ENCODE data around the gene ZBED2. TPM values are rescaled to one million over a fixed set of nuclear protein-coding genes. Genes with fewer than 3 reads are reported as not detected.

Gene ZBED2
- polyA plus RNA-seq, 1 of the 3 experiments (the other 2 are of a cell fraction), result 0.76 TPM

- 92% methylated on average over 2 of the region's 2 CpGs for WGBS (ENCODE audit: low lambda C conversion rate)
- H3K79me2 ChIP-seq (ENCODE audit: insufficient read depth), result no peaks in the 10 kb centered on the region
- H3K9me3 ChIP-seq, result no peaks in the 10 kb centered on the region
- no peak overlapping the region for H2AFZ ChIP-seq (ENCODE audit: low read depth)
- no peaks in the 10 kb centered on the region for H3K27me3 ChIP-seq (ENCODE audit: insufficient read depth)
- H3K36me3 ChIP-seq (replicated peaks in 1 of 2; ENCODE audit: control insufficient read depth in 1 of 2, insufficient read depth in 2 of 2, low read length in 1 of 2), result no peaks in the 10 kb centered on the region
- no peaks in the 10 kb centered on the region for H3F3A ChIP-seq (replicated peaks; ENCODE audit: insufficient read depth)
- H3K27ac ChIP-seq (ENCODE audit: low read depth in 2 of 2, low read length in 1 of 2), result no peak overlapping the region
- CTCF ChIA-PET, result no interaction called here
- H3K4me1 ChIP-seq (ENCODE audit: control insufficient read depth in 1 of 2, insufficient read depth in 2 of 2, low read depth in 1 of 2, low read length in 1 of 2), result no peaks in the 10 kb centered on the region
- DNase-seq, result no peak
- no peak overlapping the region for H3K9ac ChIP-seq
- TF ChIP-seq TAF1 (IDR thresholded peaks at IDR 0.05; ENCODE audit: borderline replicate concordance, low read depth, low read length), result no peak
- no peak for TF ChIP-seq YY1 (IDR thresholded peaks at IDR 0.05; ENCODE audit: low read depth)
- no peak for TF ChIP-seq CTCF (IDR thresholded peaks at IDR 0.05)
- TF ChIP-seq MEF2A (IDR thresholded peaks at IDR 0.05; ENCODE audit: borderline replicate concordance, low read depth), result no peak
- no peak for TF ChIP-seq JUND (IDR thresholded peaks at IDR 0.05)
- H3K9me2 ChIP-seq, result no peaks in the 10 kb centered on the region
- POLR2A ChIA-PET, result no interaction called here
- no peak overlapping the region for H3K4me2 ChIP-seq
- H3K4me3 ChIP-seq (ENCODE audit: low read depth in 2 of 2, low read length in 1 of 2), result no peak overlapping the region
- no peaks in the 10 kb centered on the region for H4K20me1 ChIP-seq (ENCODE audit: insufficient read depth)
These were observed 13.2 kb upstream of the ZBED2 start for GRCh38 chr3:111608383-111608782.

DNA sequence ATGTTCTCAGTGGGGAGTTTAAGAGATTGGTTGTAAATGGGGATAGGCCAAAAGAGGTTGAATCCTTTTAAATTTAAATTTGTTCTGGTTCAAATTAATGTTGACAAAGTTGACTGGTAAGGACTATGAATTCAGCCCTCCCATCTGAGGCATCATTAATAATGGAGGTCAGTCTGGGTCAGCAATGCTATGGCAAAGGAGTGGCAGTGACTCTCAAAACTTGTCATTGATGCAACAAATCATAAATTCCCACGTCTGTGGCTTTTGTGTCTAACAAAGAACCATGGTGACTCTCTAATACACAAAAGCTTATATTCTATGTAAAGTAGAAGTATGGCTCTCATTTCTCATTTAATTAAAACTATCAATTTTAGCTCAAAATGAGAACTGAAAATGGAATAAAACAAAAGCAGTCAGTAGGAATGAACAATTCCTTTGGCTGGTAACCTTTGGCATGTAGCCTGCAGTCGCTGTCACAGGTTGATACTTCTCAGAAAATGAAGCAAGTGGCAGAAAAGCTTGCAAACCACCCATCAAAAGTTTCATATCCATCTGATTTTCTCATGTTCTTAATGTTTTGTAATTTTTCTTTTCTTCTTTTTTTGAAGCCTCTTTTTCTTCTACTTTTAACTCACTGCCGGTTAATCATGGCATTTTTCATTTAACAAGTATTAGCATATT, 12.2 kb upstream of the ZBED2 start:
- ChIA-PET POLR2A (no interaction called here), CTCF (interaction anchor here (0.5 kb wide), 1 partner anchor 288 kb away, joined by 3 read pairs; no protein-coding TSS in a partner anchor)
- no peaks in the 10 kb centered on the region for H3K79me2 ChIP-seq (ENCODE audit: insufficient read depth)
- H3K4me3 ChIP-seq (ENCODE audit: low read depth in 2 of 2, low read length in 1 of 2), result no peak overlapping the region
- WGBS (ENCODE audit: low lambda C conversion rate), result 80% methylated on average over 3 of the region's 3 CpGs
- TF ChIP-seq MEF2A (IDR thresholded peaks at IDR 0.05; ENCODE audit: borderline replicate concordance, low read depth), result no peak
- no peak for TF ChIP-seq FOXM1 (IDR thresholded peaks at IDR 0.05; ENCODE audit: low read depth)
- TF ChIP-seq USF2 (IDR thresholded peaks at IDR 0.05; ENCODE audit: borderline replicate concordance, low read depth, low read length), result no peak
- TF ChIP-seq FOXJ3 (CRISPR knock-in tag; IDR thresholded peaks at IDR 0.05), result no peak
- TF ChIP-seq SMC3 (IDR thresholded peaks at IDR 0.05; ENCODE audit: low read depth, low read length), result no peak
- no peak for TF ChIP-seq RXRA (IDR thresholded peaks at IDR 0.05; ENCODE audit: borderline replicate concordance, low read depth)
- no peak for TF ChIP-seq MXI1 (IDR thresholded peaks at IDR 0.05; ENCODE audit: low read depth, low read length)
- TF ChIP-seq, protein P1, sequence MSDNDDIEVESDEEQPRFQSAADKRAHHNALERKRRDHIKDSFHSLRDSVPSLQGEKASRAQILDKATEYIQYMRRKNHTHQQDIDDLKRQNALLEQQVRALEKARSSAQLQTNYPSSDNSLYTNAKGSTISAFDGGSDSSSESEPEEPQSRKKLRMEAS (IDR thresholded peaks at IDR 0.05; ENCODE audit: low read depth), result no peak
- no peak for TF ChIP-seq GABPA (IDR thresholded peaks at IDR 0.05; ENCODE audit: low read depth)
- no peak for TF ChIP-seq EZH2phosphoT487 (IDR thresholded peaks at IDR 0.05; ENCODE audit: borderline replicate concordance, low read depth)
- TF ChIP-seq GATA2 (CRISPR knock-in tag; IDR thresholded peaks at IDR 0.05), result no peak
- no peak for TF ChIP-seq RFX5 (IDR thresholded peaks at IDR 0.05; ENCODE audit: low read length)
- no peak for TF ChIP-seq POLR2AphosphoS5 (IDR thresholded peaks at IDR 0.05; ENCODE audit: low read depth, low read length)
- no peak for TF ChIP-seq JUND (IDR thresholded peaks at IDR 0.05)
- DNase-seq, result no peak
- no peaks in the 10 kb centered on the region for H4K20me1 ChIP-seq (ENCODE audit: insufficient read depth)
- H3K4me1 ChIP-seq (ENCODE audit: control insufficient read depth in 1 of 2, insufficient read depth in 2 of 2, low read depth in 1 of 2, low read length in 1 of 2), result no peaks in the 10 kb centered on the region
- H2AFZ ChIP-seq (ENCODE audit: low read depth), result no peak overlapping the region
- H3K9ac ChIP-seq, result no peak overlapping the region
- no peaks in the 10 kb centered on the region for H3K9me3 ChIP-seq
- H3F3A ChIP-seq (replicated peaks; ENCODE audit: insufficient read depth), result no peaks in the 10 kb centered on the region
- no peaks in the 10 kb centered on the region for H3K9me2 ChIP-seq
- no peaks in the 10 kb centered on the region for H3K27me3 ChIP-seq (ENCODE audit: insufficient read depth)
- H3K27ac ChIP-seq (ENCODE audit: low read depth in 2 of 2, low read length in 1 of 2), result no peak overlapping the region
- H3K36me3 ChIP-seq (replicated peaks in 1 of 2; ENCODE audit: control insufficient read depth in 1 of 2, insufficient read depth in 2 of 2, low read length in 1 of 2), result no peaks in the 10 kb centered on the region
- H3K4me2 ChIP-seq, result no peak overlapping the region

Data from SK-N-SH (cell line).